Neural cell (in vitro differentiated cells): ENCODE results near the gene PRR4. TPM values are rescaled to one million over a fixed set of nuclear protein-coding genes. Genes with fewer than 3 reads are reported as not detected.

Experiments used
- H2AFZ ChIP-seq: fragments of 200-600, 300-800 bp; sonication (generic), shearing (Covaris generic); 2 replicates; pipeline ENCODE4 v1.6.0; 2014; ENCODE audit warnings: low read depth, mild to moderate bottlenecking, antibody characterized with exemption, low read length, moderate library complexity
- H3F3A ChIP-seq: fragments of 200-600 bp; shearing (Covaris generic); 2 replicates; pipeline ENCODE4 v1.6.1; 2016; ENCODE audit warnings: mild to moderate bottlenecking, moderate library complexity, mixed read lengths, antibody characterized with exemption, low read length; ENCODE audit not compliant: insufficient read depth, poor library complexity, severe bottlenecking
- H3K27ac ChIP-seq: fragments of 200-600, 300-800 bp; sonication (generic), shearing (Covaris generic); 2 replicates; pipeline ENCODE4 v1.5.1; 2014; ENCODE audit warnings: mild to moderate bottlenecking, low read length, moderate library complexity
- H3K27me3 ChIP-seq: fragments of 300-800, 200-600 bp; sonication (generic), shearing (Covaris generic); 2 replicates; pipeline ENCODE4 v1.6.0; 2014; ENCODE audit warnings: mild to moderate bottlenecking, low read depth, low read length, moderate library complexity; ENCODE audit not compliant: insufficient read depth
- H3K36me3 ChIP-seq: fragments of 300-800, 200-600 bp; sonication (generic), shearing (Covaris generic); 2 replicates; pipeline ENCODE4 v1.5.1; 2014; ENCODE audit warnings: mild to moderate bottlenecking, antibody characterized with exemption, low read length, moderate library complexity; ENCODE audit not compliant: insufficient read depth
- H3K4me2 ChIP-seq: fragments of 300-800, 200-600 bp; sonication (generic), shearing (Covaris generic); 2 replicates; pipeline ENCODE4 v1.6.0; 2014; ENCODE audit warnings: mild to moderate bottlenecking, low read length
- H3K4me3 ChIP-seq: fragments of 300-800, 200-600 bp; sonication (generic), shearing (Covaris generic); 2 replicates; pipeline ENCODE4 v1.5.1; 2014; ENCODE audit warnings: mild to moderate bottlenecking, low read length, moderate library complexity
- H3K79me2 ChIP-seq: fragments of 200-600 bp; shearing (Covaris generic); replicated peaks from 2 replicates; pipeline ENCODE4 v1.6.0; 2014; ENCODE audit warnings: mild to moderate bottlenecking, low read length, moderate library complexity; ENCODE audit not compliant: insufficient read depth
- H3K9ac ChIP-seq: fragments of 300-800, 200-600 bp; sonication (generic), shearing (Covaris generic); 2 replicates; pipeline ENCODE4 v1.6.1; 2016; ENCODE audit warnings: mild to moderate bottlenecking, low read length, mixed read lengths
- H3K9me2 ChIP-seq: fragments of 200-600 bp; shearing (Covaris generic); 2 replicates; pipeline ENCODE4 v1.6.1; 2016; ENCODE audit warnings: mild to moderate bottlenecking, low read length, mixed read lengths; ENCODE audit not compliant: insufficient read depth
- H3K9me3 ChIP-seq: fragments of 200-600, 300-800 bp; sonication (generic), shearing (Covaris generic); 2 replicates; pipeline ENCODE4 v1.6.1; 2016; ENCODE audit warnings: mild to moderate bottlenecking, mixed run types, low read length, moderate library complexity, mixed read lengths
- H4K20me1 ChIP-seq: fragments of 200-600 bp; shearing (Covaris generic); 2 replicates; pipeline ENCODE4 v1.6.1; 2016; ENCODE audit warnings: mild to moderate bottlenecking, mixed run types; ENCODE audit not compliant: insufficient read depth
- EP300 ChIP-seq: fragments of 450-650 bp; conservative IDR thresholded peaks from 2 replicates; pipeline ENCODE4 v1.6.1; 2014; ENCODE audit warnings: antibody characterized with exemption, mild to moderate bottlenecking, moderate library complexity; ENCODE audit not compliant: poor library complexity, severe bottlenecking
- EZH2 ChIP-seq: fragments of 200-600, 300-800 bp; shearing (Covaris generic), sonication (generic); IDR thresholded peaks from 2 replicates; pipeline ENCODE4 v1.6.1; 2014; ENCODE audit warnings: antibody characterized with exemption, low read length, borderline replicate concordance, mild to moderate bottlenecking; ENCODE audit not compliant: insufficient read depth, poor library complexity, severe bottlenecking
- MXI1 ChIP-seq: fragments of 450-650 bp; conservative IDR thresholded peaks from 2 replicates; pipeline ENCODE4 v1.6.1; 2014; ENCODE audit warnings: antibody characterized with exemption, mild to moderate bottlenecking; ENCODE audit not compliant: poor library complexity, severe bottlenecking
- POLR2AphosphoS5 ChIP-seq: IDR thresholded peaks from 2 replicates; pipeline ENCODE4 v1.6.1; 2012
- RAD21 ChIP-seq: fragments of 450-650 bp; conservative IDR thresholded peaks from 2 replicates; pipeline ENCODE4 v1.6.1; 2014; ENCODE audit warnings: antibody characterized with exemption, mild to moderate bottlenecking, moderate library complexity
- SMC3 ChIP-seq: fragments of 450-650 bp; conservative IDR thresholded peaks from 2 replicates; pipeline ENCODE4 v1.6.1; 2014; ENCODE audit warnings: antibody characterized with exemption, mild to moderate bottlenecking, moderate library complexity; ENCODE audit not compliant: poor library complexity
- TAF1 ChIP-seq: IDR thresholded peaks from 2 replicates; pipeline ENCODE4 v1.6.1; 2012; ENCODE audit warnings: low read depth
- polyA minus RNA-seq: library from RNA; depleted of rRNA, polyadenylated mRNA; stranded (reverse); fragments of >200 nt; gene quantifications from 2 replicates; pipeline ENCODE4 v1.2.3, GENCODE V29; 2014
- polyA plus RNA-seq: library from polyadenylated mRNA; depleted of rRNA; stranded (reverse); fragments of >200 nt; gene quantifications from 2 replicates; pipeline ENCODE4 v1.2.3, GENCODE V29; 2014
- TF ChIP-seq, protein P1 (sequence below): IDR thresholded peaks from 2 replicates; pipeline ENCODE4 v1.6.1; 2012; ENCODE audit warnings: borderline replicate concordance
- TF ChIP-seq, protein P2 (sequence below): fragments of 450-650 bp; IDR thresholded peaks from 2 replicates; pipeline ENCODE4 v1.5.1; 2014; ENCODE audit warnings: antibody characterized with exemption, mild to moderate bottlenecking, moderate library complexity; ENCODE audit not compliant: poor library complexity, severe bottlenecking

PRR4 gene, protein sequence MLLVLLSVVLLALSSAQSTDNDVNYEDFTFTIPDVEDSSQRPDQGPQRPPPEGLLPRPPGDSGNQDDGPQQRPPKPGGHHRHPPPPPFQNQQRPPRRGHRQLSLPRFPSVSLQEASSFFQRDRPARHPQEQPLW
- 4.8 and 5.0 TPM in 2 replicates for polyA plus RNA-seq
- polyA minus RNA-seq, result 8.5 and 52.8 TPM in 2 replicates

DNA sequence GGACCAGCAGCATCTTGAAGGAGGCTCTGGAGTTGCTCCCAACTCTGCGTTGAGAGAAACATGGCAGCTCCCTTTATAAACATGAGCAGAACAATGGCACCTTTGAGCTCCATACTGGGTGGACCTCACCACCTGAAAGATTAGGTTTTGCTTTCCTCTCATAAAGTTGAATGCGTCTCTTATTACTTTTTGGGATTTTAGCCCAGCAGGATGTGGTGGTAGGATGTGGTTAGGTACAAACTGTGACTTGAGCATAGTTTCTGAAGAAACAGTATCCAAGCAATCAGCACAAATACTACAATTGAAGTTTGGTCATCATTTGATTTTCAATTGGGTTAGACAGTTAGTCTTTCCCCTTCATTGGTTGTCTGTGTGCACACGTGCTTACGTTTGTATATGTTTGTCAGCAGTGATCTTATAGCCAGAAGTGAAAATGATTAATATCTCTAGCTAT is at the start of gene PRR4:
PRR4 (minus strand) TSS at position 51 of the 454 bp plus-strand sequence; CDS start at position 13, 38 bp downstream.
- no peaks in the 10 kb centered on the region for H3K9me2 ChIP-seq
- no peaks in the 10 kb centered on the region for H3K36me3 ChIP-seq
- H3K9ac ChIP-seq, result no peak within 1 kb of the TSS
- no peak within 1 kb of the TSS for H3K4me3 ChIP-seq
- TF ChIP-seq, protein P1, sequence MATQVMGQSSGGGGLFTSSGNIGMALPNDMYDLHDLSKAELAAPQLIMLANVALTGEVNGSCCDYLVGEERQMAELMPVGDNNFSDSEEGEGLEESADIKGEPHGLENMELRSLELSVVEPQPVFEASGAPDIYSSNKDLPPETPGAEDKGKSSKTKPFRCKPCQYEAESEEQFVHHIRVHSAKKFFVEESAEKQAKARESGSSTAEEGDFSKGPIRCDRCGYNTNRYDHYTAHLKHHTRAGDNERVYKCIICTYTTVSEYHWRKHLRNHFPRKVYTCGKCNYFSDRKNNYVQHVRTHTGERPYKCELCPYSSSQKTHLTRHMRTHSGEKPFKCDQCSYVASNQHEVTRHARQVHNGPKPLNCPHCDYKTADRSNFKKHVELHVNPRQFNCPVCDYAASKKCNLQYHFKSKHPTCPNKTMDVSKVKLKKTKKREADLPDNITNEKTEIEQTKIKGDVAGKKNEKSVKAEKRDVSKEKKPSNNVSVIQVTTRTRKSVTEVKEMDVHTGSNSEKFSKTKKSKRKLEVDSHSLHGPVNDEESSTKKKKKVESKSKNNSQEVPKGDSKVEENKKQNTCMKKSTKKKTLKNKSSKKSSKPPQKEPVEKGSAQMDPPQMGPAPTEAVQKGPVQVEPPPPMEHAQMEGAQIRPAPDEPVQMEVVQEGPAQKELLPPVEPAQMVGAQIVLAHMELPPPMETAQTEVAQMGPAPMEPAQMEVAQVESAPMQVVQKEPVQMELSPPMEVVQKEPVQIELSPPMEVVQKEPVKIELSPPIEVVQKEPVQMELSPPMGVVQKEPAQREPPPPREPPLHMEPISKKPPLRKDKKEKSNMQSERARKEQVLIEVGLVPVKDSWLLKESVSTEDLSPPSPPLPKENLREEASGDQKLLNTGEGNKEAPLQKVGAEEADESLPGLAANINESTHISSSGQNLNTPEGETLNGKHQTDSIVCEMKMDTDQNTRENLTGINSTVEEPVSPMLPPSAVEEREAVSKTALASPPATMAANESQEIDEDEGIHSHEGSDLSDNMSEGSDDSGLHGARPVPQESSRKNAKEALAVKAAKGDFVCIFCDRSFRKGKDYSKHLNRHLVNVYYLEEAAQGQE, result no peak
- no peak for TF ChIP-seq RAD21
- no peak for TF ChIP-seq EP300
- no peak for TF ChIP-seq EZH2
- no peak within 1 kb of the TSS for H2AFZ ChIP-seq
- H3F3A ChIP-seq, result no peaks in the 10 kb centered on the region
- no peak within 1 kb of the TSS for H3K4me2 ChIP-seq
- H4K20me1 ChIP-seq, result no peaks in the 10 kb centered on the region
- H3K27me3 ChIP-seq, result no peaks in the 10 kb centered on the region
- H3K27ac ChIP-seq, result no peak within 1 kb of the TSS
- H3K9me3 ChIP-seq, result no peaks in the 10 kb centered on the region
- H3K79me2 ChIP-seq, result no peaks in the 10 kb centered on the region

DNA sequence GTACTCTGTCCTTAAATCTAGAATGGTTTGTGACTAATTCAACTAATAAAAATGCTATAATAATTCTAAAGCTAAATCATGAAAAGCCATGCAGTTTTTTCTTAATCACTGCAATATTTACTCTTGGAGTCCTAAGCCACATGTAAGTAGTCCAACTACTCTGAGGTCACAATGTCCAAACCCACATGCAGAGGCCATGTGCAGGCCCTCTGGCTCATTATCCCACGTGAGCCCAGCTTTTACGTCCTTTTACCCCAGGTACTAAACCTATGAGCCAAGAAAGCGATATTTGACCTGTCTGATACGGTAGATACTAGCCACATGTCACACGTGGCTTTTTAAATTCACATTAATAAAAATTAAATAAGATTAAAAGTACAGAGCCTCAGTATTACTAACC is 47.6 kb upstream of the PRR4 start:
- no peak for TF ChIP-seq EZH2
- TF ChIP-seq, protein P1, result no peak
- H3K9me2 ChIP-seq, result no peaks in the 10 kb centered on the region
- peaks cover 4% of the 10 kb centered on the region for H3K9me3 ChIP-seq
- H3K27ac ChIP-seq, result no peak overlapping the region
- H3K9ac ChIP-seq, result no peak overlapping the region
- H3K79me2 ChIP-seq, result no peaks in the 10 kb centered on the region
- no peaks in the 10 kb centered on the region for H3K36me3 ChIP-seq
- H4K20me1 ChIP-seq, result no peaks in the 10 kb centered on the region
- H3K4me2 ChIP-seq, result no peak overlapping the region
- no peak overlapping the region for H2AFZ ChIP-seq
- H3F3A ChIP-seq, result no peaks in the 10 kb centered on the region
- no peak overlapping the region for H3K4me3 ChIP-seq
- no peaks in the 10 kb centered on the region for H3K27me3 ChIP-seq

DNA sequence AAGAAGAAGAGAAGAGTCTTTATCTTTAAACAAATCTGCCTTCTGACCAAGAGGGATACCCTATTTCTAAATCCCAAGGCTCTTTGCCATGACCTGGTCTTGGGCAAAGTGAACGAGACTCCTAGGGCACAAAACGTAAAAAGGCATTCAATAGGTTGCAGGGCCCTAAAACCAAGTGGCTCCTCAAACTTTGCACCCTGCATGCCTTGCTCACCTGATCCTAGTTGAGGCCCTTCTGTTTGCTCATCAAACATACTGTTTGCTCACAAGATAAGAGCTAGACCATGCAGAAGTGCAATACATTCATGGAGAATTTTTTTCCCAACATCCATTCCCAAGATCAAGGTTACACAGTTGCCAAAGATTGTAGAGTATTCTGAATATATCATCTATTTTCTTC is 42.7 kb upstream of the PRR4 start:
- Histone ChIP-seq H3K4me3 (no peak overlapping the region), H3K79me2 (no peaks in the 10 kb centered on the region), H4K20me1 (no peaks in the 10 kb centered on the region), H3K9me3 (no peaks in the 10 kb centered on the region), H3K27ac (no peak overlapping the region), H3K36me3 (no peaks in the 10 kb centered on the region), H2AFZ (no peak overlapping the region), H3K9ac (no peak overlapping the region), H3K27me3 (no peaks in the 10 kb centered on the region), H3K4me2 (no peak overlapping the region), H3F3A (no peaks in the 10 kb centered on the region), H3K9me2 (no peaks in the 10 kb centered on the region)
- TF ChIP-seq SMC3 (no peak), MXI1 (no peak), POLR2AphosphoS5 (no peak), TAF1 (no peak), EP300 (no peak)
- TF ChIP-seq, protein P2, sequence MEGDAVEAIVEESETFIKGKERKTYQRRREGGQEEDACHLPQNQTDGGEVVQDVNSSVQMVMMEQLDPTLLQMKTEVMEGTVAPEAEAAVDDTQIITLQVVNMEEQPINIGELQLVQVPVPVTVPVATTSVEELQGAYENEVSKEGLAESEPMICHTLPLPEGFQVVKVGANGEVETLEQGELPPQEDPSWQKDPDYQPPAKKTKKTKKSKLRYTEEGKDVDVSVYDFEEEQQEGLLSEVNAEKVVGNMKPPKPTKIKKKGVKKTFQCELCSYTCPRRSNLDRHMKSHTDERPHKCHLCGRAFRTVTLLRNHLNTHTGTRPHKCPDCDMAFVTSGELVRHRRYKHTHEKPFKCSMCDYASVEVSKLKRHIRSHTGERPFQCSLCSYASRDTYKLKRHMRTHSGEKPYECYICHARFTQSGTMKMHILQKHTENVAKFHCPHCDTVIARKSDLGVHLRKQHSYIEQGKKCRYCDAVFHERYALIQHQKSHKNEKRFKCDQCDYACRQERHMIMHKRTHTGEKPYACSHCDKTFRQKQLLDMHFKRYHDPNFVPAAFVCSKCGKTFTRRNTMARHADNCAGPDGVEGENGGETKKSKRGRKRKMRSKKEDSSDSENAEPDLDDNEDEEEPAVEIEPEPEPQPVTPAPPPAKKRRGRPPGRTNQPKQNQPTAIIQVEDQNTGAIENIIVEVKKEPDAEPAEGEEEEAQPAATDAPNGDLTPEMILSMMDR, result no peak
- TF ChIP-seq, protein P1, result no peak
